Body of pancreas (tissue), 4 donors: Measurements from ENCODE around the gene PIGU.

ENCODE experiments used
- POLR2A ChIP-seq, 3 donors: fragments of 450-650 bp; IDR thresholded peaks; one replicate each; pipeline ENCODE4 v1.6.1; 2016; ENCODE audit warnings: antibody characterized with exemption in 3 of 3, mild to moderate bottlenecking in 2 of 3
- TF ChIP-seq, protein P1 (sequence below), 7 experiments: fragments of 450-650 bp in 4 of 7; fragments of 200-600 bp in 3 of 7; sonication (generic) in 3 of 7; IDR thresholded peaks; one replicate each; pipeline ENCODE4 v1.5.1; 2016 to 2019; ENCODE audit warnings: antibody characterized with exemption in 7 of 7

DNA sequence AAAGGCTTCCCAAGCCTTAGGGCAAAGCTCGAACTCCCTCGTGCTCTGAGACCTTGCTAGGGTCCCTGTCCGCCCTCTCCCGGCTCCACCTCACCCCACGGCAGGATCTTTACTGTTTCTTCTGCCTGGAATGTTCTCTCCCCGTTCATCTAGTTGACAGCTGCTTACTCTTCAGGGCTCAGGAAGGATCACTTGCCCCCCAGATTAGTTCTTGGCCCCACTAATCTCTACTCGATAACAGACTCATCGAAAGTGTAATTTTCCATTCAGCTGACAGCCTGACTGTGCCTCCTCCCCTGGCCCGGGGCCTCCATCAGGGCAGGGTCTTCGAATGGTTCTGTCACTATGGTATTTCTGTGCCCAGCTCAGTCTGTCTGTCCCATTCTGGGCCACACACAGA lies 115.2 kb downstream of the PIGU start:
- TF ChIP-seq POLR2A (IDR thresholded peaks at IDR 0.05), result no peak
- TF ChIP-seq, protein P1, sequence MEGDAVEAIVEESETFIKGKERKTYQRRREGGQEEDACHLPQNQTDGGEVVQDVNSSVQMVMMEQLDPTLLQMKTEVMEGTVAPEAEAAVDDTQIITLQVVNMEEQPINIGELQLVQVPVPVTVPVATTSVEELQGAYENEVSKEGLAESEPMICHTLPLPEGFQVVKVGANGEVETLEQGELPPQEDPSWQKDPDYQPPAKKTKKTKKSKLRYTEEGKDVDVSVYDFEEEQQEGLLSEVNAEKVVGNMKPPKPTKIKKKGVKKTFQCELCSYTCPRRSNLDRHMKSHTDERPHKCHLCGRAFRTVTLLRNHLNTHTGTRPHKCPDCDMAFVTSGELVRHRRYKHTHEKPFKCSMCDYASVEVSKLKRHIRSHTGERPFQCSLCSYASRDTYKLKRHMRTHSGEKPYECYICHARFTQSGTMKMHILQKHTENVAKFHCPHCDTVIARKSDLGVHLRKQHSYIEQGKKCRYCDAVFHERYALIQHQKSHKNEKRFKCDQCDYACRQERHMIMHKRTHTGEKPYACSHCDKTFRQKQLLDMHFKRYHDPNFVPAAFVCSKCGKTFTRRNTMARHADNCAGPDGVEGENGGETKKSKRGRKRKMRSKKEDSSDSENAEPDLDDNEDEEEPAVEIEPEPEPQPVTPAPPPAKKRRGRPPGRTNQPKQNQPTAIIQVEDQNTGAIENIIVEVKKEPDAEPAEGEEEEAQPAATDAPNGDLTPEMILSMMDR (IDR thresholded peaks at IDR 0.05), result no peak
